Fibroblast of villous mesenchyme (primary cell): Measurements from ENCODE around the gene SNX1. TPM values are rescaled to one million over a fixed set of nuclear protein-coding genes. Genes with fewer than 3 reads are reported as not detected.

Experiments used
- DNase-seq: peaks from one replicate; pipeline ENCODE4 v3.0.0-alpha.2; 2010; ENCODE audit warnings: low read depth
- H3K4me3 ChIP-seq: 2 replicates; pipeline ENCODE4 v1.5.1; 2011; ENCODE audit warnings: low read depth, mild to moderate bottlenecking, low read length
- total RNA-seq: library from RNA; depleted of rRNA; stranded (reverse); fragments of >200 nt; gene quantifications from 2 replicates; pipeline ENCODE4 v1.2.3, GENCODE V29; 2012
- TF ChIP-seq, protein P1 (sequence below): IDR thresholded peaks from 2 replicates; pipeline ENCODE4 v1.5.1; 2012; ENCODE audit warnings: low read depth, mild to moderate bottlenecking, low read length; ENCODE audit not compliant: insufficient read depth

SNX1 gene
- total RNA-seq, 1 donor: 42.7 TPM

DNA sequence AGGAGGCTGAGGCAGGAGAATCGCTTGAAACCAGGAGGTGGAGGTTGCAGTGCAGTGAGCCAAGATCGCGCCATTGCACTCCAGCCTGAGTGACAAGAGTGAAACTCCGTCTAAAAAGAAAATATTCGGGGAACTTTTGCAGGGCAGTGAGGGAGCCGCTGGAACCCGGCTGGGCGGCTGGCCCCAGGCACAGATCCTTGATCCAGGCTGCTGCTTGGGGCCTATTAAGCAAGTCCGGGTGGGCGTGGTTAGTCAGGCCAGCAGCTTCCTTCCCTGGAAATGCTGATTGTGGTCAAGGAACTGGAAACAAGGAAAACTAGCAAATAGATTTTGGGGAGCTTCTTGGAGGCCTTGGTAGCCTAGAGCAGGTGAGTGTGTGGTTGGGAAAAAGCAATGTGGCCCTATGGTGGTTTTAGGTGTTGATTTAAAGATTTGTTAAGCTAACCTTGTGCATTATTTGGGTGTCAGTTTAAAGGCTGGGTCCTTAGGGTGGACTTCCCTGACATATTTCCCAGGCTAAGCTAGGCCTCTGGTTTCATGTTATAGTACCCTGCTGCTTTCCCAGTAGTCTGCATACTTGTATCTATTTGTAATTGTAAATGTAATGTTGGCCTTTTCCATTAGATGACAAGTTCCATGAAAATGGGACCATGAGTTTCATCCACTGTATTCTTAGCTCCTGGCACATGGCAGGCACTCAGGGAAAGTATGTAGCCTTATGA is 38.0 kb downstream of the SNX1 start:
- TF ChIP-seq, protein P1, sequence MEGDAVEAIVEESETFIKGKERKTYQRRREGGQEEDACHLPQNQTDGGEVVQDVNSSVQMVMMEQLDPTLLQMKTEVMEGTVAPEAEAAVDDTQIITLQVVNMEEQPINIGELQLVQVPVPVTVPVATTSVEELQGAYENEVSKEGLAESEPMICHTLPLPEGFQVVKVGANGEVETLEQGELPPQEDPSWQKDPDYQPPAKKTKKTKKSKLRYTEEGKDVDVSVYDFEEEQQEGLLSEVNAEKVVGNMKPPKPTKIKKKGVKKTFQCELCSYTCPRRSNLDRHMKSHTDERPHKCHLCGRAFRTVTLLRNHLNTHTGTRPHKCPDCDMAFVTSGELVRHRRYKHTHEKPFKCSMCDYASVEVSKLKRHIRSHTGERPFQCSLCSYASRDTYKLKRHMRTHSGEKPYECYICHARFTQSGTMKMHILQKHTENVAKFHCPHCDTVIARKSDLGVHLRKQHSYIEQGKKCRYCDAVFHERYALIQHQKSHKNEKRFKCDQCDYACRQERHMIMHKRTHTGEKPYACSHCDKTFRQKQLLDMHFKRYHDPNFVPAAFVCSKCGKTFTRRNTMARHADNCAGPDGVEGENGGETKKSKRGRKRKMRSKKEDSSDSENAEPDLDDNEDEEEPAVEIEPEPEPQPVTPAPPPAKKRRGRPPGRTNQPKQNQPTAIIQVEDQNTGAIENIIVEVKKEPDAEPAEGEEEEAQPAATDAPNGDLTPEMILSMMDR: no peak
- no peak overlapping the region for H3K4me3 ChIP-seq
- DNase-seq: peak; percentile 37

DNA sequence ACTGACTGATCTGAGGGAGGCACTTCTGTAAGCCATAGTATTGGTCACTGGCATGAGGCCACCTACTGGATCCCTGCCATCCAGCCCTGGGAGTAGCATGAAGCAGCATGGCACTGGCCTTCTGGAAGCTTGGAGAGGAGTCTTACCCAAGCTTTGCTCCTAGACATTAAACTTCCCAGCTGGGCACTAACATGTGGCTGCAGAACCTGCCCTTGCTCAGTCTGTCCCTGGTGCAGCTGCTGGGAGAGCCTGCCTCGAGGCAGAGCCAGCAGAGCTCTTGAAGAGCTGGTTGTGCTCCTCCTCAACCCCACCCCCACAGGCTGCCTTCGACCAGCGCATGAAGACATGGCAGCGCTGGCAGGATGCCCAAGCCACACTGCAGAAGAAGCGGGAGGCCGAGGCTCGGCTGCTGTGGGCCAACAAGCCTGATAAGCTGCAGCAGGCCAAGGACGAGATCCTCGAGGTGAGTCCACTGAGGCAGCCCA is 38.6 kb downstream of the SNX1 start:
- peak; percentile 24 for DNase-seq
- TF ChIP-seq, protein P1: no peak
- no peak overlapping the region for H3K4me3 ChIP-seq

DNA sequence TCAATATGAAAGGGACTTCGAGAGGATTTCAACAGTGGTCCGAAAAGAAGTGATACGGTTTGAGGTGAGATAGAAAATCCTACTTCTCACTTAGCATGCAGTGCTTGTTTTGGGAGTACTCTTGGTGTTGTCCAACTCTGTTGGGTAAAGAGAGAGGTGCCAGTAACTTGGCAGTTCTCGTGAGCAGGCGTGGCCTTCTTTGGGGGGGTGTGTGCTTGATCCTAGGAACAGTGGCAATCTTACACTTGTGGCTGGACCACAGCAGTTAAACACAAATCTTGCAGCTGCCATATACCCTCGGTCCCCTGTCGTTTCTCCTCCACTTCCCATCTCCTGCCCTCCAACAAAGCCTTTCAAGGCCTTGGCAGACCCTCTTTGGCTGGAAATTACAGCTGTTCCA is 40.6 kb downstream of the SNX1 start:
- TF ChIP-seq, protein P1: no peak
- no peak for DNase-seq
- H3K4me3 ChIP-seq: no peak overlapping the region

DNA sequence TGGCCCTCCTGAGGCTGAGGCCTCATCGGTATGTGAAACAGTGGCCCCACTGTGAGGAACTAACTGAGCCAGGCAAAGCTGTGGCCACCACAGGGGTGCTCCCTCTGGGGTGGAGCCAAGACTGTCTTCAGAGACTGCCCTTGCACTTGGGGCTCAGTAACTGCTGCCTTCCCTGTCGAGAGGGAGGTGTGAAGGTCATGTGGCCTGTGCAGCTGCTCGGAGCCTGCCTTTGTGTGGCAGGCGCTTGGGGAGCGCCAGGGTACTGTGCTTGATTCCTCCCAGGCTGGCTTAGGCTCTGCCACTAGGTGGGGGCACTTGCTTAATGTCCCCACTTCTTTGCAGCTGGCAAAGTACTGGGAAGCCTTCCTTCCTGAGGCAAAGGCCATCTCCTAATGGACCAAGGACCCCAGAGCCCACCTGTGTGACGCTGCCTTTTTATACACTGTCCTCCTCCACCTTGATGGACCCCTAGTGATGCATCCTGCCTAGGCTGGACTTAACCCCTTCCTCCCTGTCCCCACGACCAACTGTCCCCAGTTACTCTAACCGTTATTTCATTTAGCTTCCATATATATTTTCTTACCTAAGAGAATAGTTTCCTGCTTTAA is 41.5 kb downstream of the SNX1 start:
- no peak for DNase-seq
- TF ChIP-seq, protein P1: no peak
- H3K4me3 ChIP-seq: no peak overlapping the region

DNA sequence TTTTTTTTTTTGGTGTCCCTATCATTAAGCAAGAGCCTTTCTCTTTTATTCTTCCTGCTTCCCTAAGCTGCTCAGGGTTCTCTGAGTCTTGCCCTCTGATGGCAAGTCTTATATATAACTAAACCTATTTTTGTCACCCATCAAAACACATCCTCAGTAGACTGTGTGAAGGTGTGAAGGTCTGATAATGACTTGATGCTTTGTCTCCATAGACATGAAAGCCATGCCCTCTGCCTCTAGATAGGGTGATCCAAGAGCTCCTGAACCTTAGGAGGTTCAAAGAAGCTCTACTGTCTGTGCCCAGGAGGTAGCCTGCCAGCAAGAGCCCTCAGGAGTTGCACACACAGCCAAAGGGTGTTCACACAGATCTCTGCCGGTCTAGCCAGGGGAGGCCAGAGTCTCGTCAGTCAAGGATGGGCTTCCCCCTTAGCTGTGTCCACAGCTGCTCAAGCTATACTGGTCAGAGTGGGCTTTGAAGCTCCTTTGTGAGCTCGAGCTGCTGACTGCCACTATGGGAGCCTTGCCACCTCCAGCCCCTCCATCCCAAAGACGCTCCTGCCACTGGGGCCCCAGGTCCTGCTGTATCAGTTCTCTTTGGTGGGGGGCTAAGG is 42.7 kb downstream of the SNX1 start:
- DNase-seq: no peak
- no peak overlapping the region for H3K4me3 ChIP-seq
- TF ChIP-seq, protein P1: no peak

DNA sequence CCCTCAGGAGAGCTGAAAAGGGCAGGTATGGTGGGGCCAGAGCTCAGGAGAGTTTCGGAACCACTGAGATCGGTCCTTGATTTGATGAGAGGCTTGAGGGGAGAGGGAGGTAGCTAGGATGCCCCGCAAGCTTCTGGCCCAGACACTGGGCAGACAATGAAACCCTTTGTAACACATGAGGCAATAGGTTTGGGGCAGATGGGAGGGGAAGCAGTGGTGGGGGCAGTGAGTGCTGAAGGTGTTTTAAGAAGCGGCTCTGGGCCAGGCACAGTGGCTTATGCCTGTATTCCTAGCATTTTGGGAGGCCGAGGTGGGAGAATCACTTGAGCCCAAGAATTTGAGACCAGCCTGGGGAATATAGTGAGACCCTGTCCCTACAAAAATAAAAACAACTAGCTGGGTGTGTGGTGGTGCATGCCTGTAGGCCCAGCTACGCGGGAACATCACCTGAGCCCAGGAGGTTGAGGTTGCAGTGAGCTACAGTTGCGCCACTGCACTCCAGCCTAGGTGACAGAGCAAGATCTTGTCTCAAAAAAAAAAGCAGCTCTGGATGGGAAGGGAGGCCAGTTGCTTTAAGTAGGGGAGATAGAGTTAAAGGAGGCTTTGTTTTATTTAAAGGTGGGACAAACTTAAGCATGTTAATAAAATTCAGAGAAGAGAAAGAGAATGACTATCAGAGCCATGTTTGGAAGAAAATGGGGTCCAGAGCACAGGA is 46.2 kb downstream of the SNX1 start:
- TF ChIP-seq, protein P1: no peak
- DNase-seq: no peak
- H3K4me3 ChIP-seq: no peak overlapping the region
